KOPT-K1 (cell line): ENCODE data around the gene CPNE4.

ENCODE experiments used
- H3K27ac ChIP-seq: fragments of 200-600 bp; sonication (generic); 2 replicates; pipeline ENCODE4 v1.5.1; 2016; ENCODE audit warnings: antibody characterized with exemption, mild to moderate bottlenecking, low read depth, low read length; ENCODE audit not compliant: poor library complexity, severe bottlenecking
- H3K36me3 ChIP-seq: fragments of 200-600 bp; sonication (generic); 2 replicates; pipeline ENCODE4 v1.5.1; 2017; ENCODE audit warnings: antibody characterized with exemption, mild to moderate bottlenecking, low read length, moderate library complexity; ENCODE audit not compliant: insufficient read depth
- H3K9me3 ChIP-seq: fragments of 200-600 bp; sonication (generic); 2 replicates; pipeline ENCODE4 v1.5.1; 2017; ENCODE audit warnings: antibody characterized with exemption, low read length, mild to moderate bottlenecking; ENCODE audit not compliant: insufficient read depth, poor library complexity, severe bottlenecking

Gene CPNE4

GRCh38 chr3:131551761-131552160, 483.1 kb downstream of the CPNE4 start:
- Histone ChIP-seq H3K27ac (no peak overlapping the region), H3K36me3 (no peaks in the 10 kb centered on the region), H3K9me3 (no peaks in the 10 kb centered on the region)

- Histone ChIP-seq H3K9me3 (no peaks in the 10 kb centered on the region), H3K27ac (no peak overlapping the region), H3K36me3 (no peaks in the 10 kb centered on the region)
Observed at GRCh38 chr3:131550562-131551465, 484.0 kb downstream of the CPNE4 start.

- H3K9me3 ChIP-seq: no peaks in the 10 kb centered on the region
- H3K27ac ChIP-seq: no peak overlapping the region
- H3K36me3 ChIP-seq: no peaks in the 10 kb centered on the region
Observed at GRCh38 chr3:131549340-131549739, 485.5 kb downstream of the CPNE4 start.

- Histone ChIP-seq H3K36me3 (no peaks in the 10 kb centered on the region), H3K9me3 (no peaks in the 10 kb centered on the region), H3K27ac (no peak overlapping the region)
Observed at GRCh38 chr3:131547585-131547984, 487.2 kb downstream of the CPNE4 start.

- Histone ChIP-seq H3K27ac (no peak overlapping the region), H3K9me3 (no peaks in the 10 kb centered on the region), H3K36me3 (no peaks in the 10 kb centered on the region)
Observed at GRCh38 chr3:131546441-131546840, 488.4 kb downstream of the CPNE4 start.

GRCh38 chr3:131544557-131544956, 490.3 kb downstream of the CPNE4 start:
- Histone ChIP-seq H3K27ac (no peak overlapping the region), H3K36me3 (no peaks in the 10 kb centered on the region), H3K9me3 (no peaks in the 10 kb centered on the region)

GRCh38 chr3:131543714-131544113, 491.1 kb downstream of the CPNE4 start:
- no peaks in the 10 kb centered on the region for H3K9me3 ChIP-seq
- no peaks in the 10 kb centered on the region for H3K36me3 ChIP-seq
- H3K27ac ChIP-seq: no peak overlapping the region

- Histone ChIP-seq H3K27ac (no peak overlapping the region), H3K36me3 (no peaks in the 10 kb centered on the region), H3K9me3 (no peaks in the 10 kb centered on the region)
Observed at GRCh38 chr3:131541288-131541687, 493.5 kb downstream of the CPNE4 start.

GRCh38 chr3:131540821-131541220, 494.0 kb downstream of the CPNE4 start:
- no peaks in the 10 kb centered on the region for H3K9me3 ChIP-seq
- H3K36me3 ChIP-seq: no peaks in the 10 kb centered on the region
- no peak overlapping the region for H3K27ac ChIP-seq

GRCh38 chr3:131540143-131540542, 494.7 kb downstream of the CPNE4 start:
- no peaks in the 10 kb centered on the region for H3K9me3 ChIP-seq
- H3K27ac ChIP-seq: no peak overlapping the region
- H3K36me3 ChIP-seq: no peaks in the 10 kb centered on the region

GRCh38 chr3:131538968-131539367, 495.8 kb downstream of the CPNE4 start:
- no peak overlapping the region for H3K27ac ChIP-seq
- H3K36me3 ChIP-seq: no peaks in the 10 kb centered on the region
- no peaks in the 10 kb centered on the region for H3K9me3 ChIP-seq

GRCh38 chr3:131537531-131537930, 497.3 kb downstream of the CPNE4 start:
- Histone ChIP-seq H3K36me3 (no peaks in the 10 kb centered on the region), H3K9me3 (no peaks in the 10 kb centered on the region), H3K27ac (no peak overlapping the region)

GRCh38 chr3:131535596-131535995, 499.2 kb downstream of the CPNE4 start:
- no peak overlapping the region for H3K27ac ChIP-seq
- H3K9me3 ChIP-seq: no peaks in the 10 kb centered on the region
- H3K36me3 ChIP-seq: no peaks in the 10 kb centered on the region

- H3K36me3 ChIP-seq: no peaks in the 10 kb centered on the region
- no peaks in the 10 kb centered on the region for H3K9me3 ChIP-seq
- H3K27ac ChIP-seq: no peak overlapping the region
Observed at GRCh38 chr3:131535131-131535530, 499.7 kb downstream of the CPNE4 start.

- Histone ChIP-seq H3K27ac (no peak overlapping the region), H3K9me3 (no peaks in the 10 kb centered on the region), H3K36me3 (no peaks in the 10 kb centered on the region)
Observed at GRCh38 chr3:131532645-131533044, 502.2 kb downstream of the CPNE4 start.

- no peak overlapping the region for H3K27ac ChIP-seq
- no peaks in the 10 kb centered on the region for H3K36me3 ChIP-seq
- H3K9me3 ChIP-seq: no peaks in the 10 kb centered on the region
Observed at GRCh38 chr3:131530843-131531242, 504.0 kb downstream of the CPNE4 start.
